GM12874 (cell line): Measurements from ENCODE around the gene CHD2.

Source experiments
- CTCF ChIP-seq: IDR thresholded peaks from 2 replicates; pipeline ENCODE4 v1.5.1; 2011; ENCODE audit warnings: low read depth, mild to moderate bottlenecking, control low read depth, low read length, moderate library complexity; ENCODE audit not compliant: insufficient read depth

Gene CHD2

GRCh38 chr15:93045191-93045785 lies 145.2 kb downstream of the CHD2 start:
- TF ChIP-seq CTCF: no peak

- TF ChIP-seq CTCF: no peak
Observed at GRCh38 chr15:93046120-93046519, 146.0 kb downstream of the CHD2 start.

DNA sequence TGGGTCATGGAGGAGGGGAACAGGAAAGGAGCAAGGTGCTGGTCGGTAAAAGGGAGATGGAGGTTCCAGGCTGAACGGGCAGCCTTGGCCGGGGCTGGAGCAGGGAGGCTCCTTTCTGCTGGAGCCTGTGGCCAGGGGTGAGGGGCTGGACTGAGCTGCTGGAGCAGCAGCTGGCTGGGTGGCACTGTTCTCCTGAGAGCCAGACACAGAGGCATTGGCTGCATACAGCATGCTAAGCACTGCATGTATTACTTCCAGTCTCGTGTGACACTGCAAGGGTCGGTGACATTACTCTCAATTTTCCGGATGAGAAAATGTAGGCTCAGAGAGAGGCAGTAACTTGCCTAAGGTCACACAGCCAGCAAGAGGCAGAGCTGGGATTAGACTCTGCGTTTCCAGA lies 146.6 kb downstream of the CHD2 start:
- no peak for TF ChIP-seq CTCF

- TF ChIP-seq CTCF: no peak
Observed at GRCh38 chr15:93047621-93048425, 147.7 kb downstream of the CHD2 start.

- no peak for TF ChIP-seq CTCF
Observed at GRCh38 chr15:93048426-93048721, 148.2 kb downstream of the CHD2 start.

GRCh38 chr15:93048759-93049161 lies 148.6 kb downstream of the CHD2 start:
- TF ChIP-seq CTCF: no peak

- TF ChIP-seq CTCF: no peak
Observed at GRCh38 chr15:93049233-93049632, 149.1 kb downstream of the CHD2 start.
